ENCODE data around the gene OR10V1.

The OR10V1 gene

GRCh38 chr11:59755701-59756557 lies 42.3 kb upstream of the OR10V1 start:
- TF ChIP-seq EZH2 (optimal IDR thresholded peaks at IDR 0.05; ENCODE audit: low read depth, low read length): no peak
- Histone ChIP-seq H3K9me3 (replicated peaks; ENCODE audit: insufficient read depth, low read length) (no peaks in the 10 kb centered on the region), H2AFZ (ENCODE audit: low read length) (peak overlapping the region; percentile 78), H3K9ac (ENCODE audit: low read length) (peak overlapping the region; percentile 57), H3K4me3 (ENCODE audit: low read length) (peak overlapping the region; percentile 99), H3K79me2 (ENCODE audit: low read length) (peaks cover 53% of the 10 kb centered on the region), H4K20me1 (ENCODE audit: insufficient read depth, low read length) (no peaks in the 10 kb centered on the region), H3K36me3 (replicated peaks; ENCODE audit: insufficient read depth, low read length) (no peaks in the 10 kb centered on the region), H3K9me2 (replicated peaks; ENCODE audit: insufficient read depth, low read length) (no peaks in the 10 kb centered on the region), H3K4me1 (ENCODE audit: low read length) (peaks cover 16% of the 10 kb centered on the region), H3F3A (ENCODE audit: insufficient read depth, low read length) (peaks cover 18% of the 10 kb centered on the region), H3K27ac (ENCODE audit: low read length) (peak overlapping the region; percentile 32; the same call in 1 of the 2 replicates), H3K27me3 (replicated peaks; ENCODE audit: insufficient read depth, low read length) (no peaks in the 10 kb centered on the region), H3K4me2 (ENCODE audit: low read depth, low read length) (peak overlapping the region; percentile 84)
- DNase-seq: peak; percentile 15

GRCh38 chr11:59754859-59755700 lies 41.4 kb upstream of the OR10V1 start, which contains the start of gene STX3:
STX3 (plus strand) TSS chr11:59755376; CDS start chr11:59755606, 230 bp downstream.
- DNase-seq: peak; percentile 66
- Histone ChIP-seq H4K20me1 (ENCODE audit: insufficient read depth, low read length) (no peaks in the 10 kb centered on the region), H3K4me1 (ENCODE audit: low read length) (peaks cover 16% of the 10 kb centered on the region), H3K79me2 (ENCODE audit: low read length) (peaks cover 46% of the 10 kb centered on the region), H3K9ac (ENCODE audit: low read length) (peak within 1 kb of the TSS; percentile 69), H3K27me3 (replicated peaks; ENCODE audit: insufficient read depth, low read length) (no peaks in the 10 kb centered on the region), H2AFZ (ENCODE audit: low read length) (peak within 1 kb of the TSS; percentile 95), H3K27ac (ENCODE audit: low read length) (peak within 1 kb of the TSS; percentile 42; the same call in 1 of the 2 replicates), H3K36me3 (replicated peaks; ENCODE audit: insufficient read depth, low read length) (no peaks in the 10 kb centered on the region), H3K4me2 (ENCODE audit: low read depth, low read length) (peak within 1 kb of the TSS; percentile 98), H3K9me2 (replicated peaks; ENCODE audit: insufficient read depth, low read length) (no peaks in the 10 kb centered on the region), H3K4me3 (ENCODE audit: low read length) (peak within 1 kb of the TSS; percentile 99), H3F3A (ENCODE audit: insufficient read depth, low read length) (peaks cover 18% of the 10 kb centered on the region), H3K9me3 (replicated peaks; ENCODE audit: insufficient read depth, low read length) (no peaks in the 10 kb centered on the region)
- no peak for TF ChIP-seq EZH2 (optimal IDR thresholded peaks at IDR 0.05; ENCODE audit: low read depth, low read length)
- TF ChIP-seq CTCF (IDR thresholded peaks at IDR 0.05; ENCODE audit: low read length): no peak
- no peak for TF ChIP-seq EZH2phosphoT487 (IDR thresholded peaks at IDR 0.05; ENCODE audit: low read length)

GRCh38 chr11:59754494-59754858 lies 40.8 kb upstream of the OR10V1 start:
- H3K4me2 ChIP-seq (ENCODE audit: low read depth, low read length): peak overlapping the region; percentile 98
- peaks cover 18% of the 10 kb centered on the region for H3F3A ChIP-seq (ENCODE audit: insufficient read depth, low read length)
- H2AFZ ChIP-seq (ENCODE audit: low read length): peak overlapping the region; percentile 95
- peak; percentile 47 for DNase-seq
- H3K36me3 ChIP-seq (replicated peaks; ENCODE audit: insufficient read depth, low read length): no peaks in the 10 kb centered on the region
- no peaks in the 10 kb centered on the region for H3K27me3 ChIP-seq (replicated peaks; ENCODE audit: insufficient read depth, low read length)
- no peaks in the 10 kb centered on the region for H3K9me3 ChIP-seq (replicated peaks; ENCODE audit: insufficient read depth, low read length)
- H3K9me2 ChIP-seq (replicated peaks; ENCODE audit: insufficient read depth, low read length): no peaks in the 10 kb centered on the region
- no peak for TF ChIP-seq EZH2phosphoT487 (IDR thresholded peaks at IDR 0.05; ENCODE audit: low read length)
- peak overlapping the region; percentile 99 for H3K4me3 ChIP-seq (ENCODE audit: low read length)
- peak overlapping the region; percentile 42; the same call in 1 of the 2 replicates for H3K27ac ChIP-seq (ENCODE audit: low read length)
- peaks cover 16% of the 10 kb centered on the region for H3K4me1 ChIP-seq (ENCODE audit: low read length)
- peak overlapping the region; percentile 69 for H3K9ac ChIP-seq (ENCODE audit: low read length)
- H4K20me1 ChIP-seq (ENCODE audit: insufficient read depth, low read length): no peaks in the 10 kb centered on the region
- H3K79me2 ChIP-seq (ENCODE audit: low read length): peaks cover 40% of the 10 kb centered on the region
